Measurements from ENCODE around the gene KCNIP1.

GRCh38 chr5:170490381-170490780 lies 13.4 kb upstream of the KCNIP1 start:
- TF ChIP-seq MXI1 (IDR thresholded peaks at IDR 0.05; ENCODE audit: low read depth, low read length) (no peak), ZNF24 (IDR thresholded peaks at IDR 0.05) (no peak), BCLAF1 (IDR thresholded peaks at IDR 0.05; ENCODE audit: borderline replicate concordance in 1 of 2, control insufficient read depth in 1 of 2, low read depth in 2 of 2, low read length in 1 of 2) (no peak), HNRNPL (IDR thresholded peaks at IDR 0.05; ENCODE audit: low read depth, low read length) (no peak), POLR2A (conservative IDR thresholded peaks at IDR 0.05) (no peak), ETV5 (CRISPR knock-in tag; IDR thresholded peaks at IDR 0.05; ENCODE audit: low read depth) (no peak), CTCF (IDR thresholded peaks at IDR 0.05 in 2 of 3, conservative IDR thresholded peaks at IDR 0.05 in 1 of 3; ENCODE audit: insufficient read depth in 2 of 3, low read depth in 1 of 3, low read length in 3 of 3) (no peak), FOS (IDR thresholded peaks at IDR 0.05; ENCODE audit: extremely low read depth, insufficient read length) (no peak)
